C4-2B (cell line): ENCODE data around the gene FARP2.

Experiments used
- ZFX ChIP-seq: fragments of 450-650 bp; IDR thresholded peaks from 2 replicates; pipeline ENCODE4 v1.6.1; 2017
- TF ChIP-seq, protein P1 (sequence below): fragments of 450-650 bp; conservative IDR thresholded peaks from 2 replicates; pipeline ENCODE4 v1.5.1; 2017; ENCODE audit warnings: mild to moderate bottlenecking

DNA sequence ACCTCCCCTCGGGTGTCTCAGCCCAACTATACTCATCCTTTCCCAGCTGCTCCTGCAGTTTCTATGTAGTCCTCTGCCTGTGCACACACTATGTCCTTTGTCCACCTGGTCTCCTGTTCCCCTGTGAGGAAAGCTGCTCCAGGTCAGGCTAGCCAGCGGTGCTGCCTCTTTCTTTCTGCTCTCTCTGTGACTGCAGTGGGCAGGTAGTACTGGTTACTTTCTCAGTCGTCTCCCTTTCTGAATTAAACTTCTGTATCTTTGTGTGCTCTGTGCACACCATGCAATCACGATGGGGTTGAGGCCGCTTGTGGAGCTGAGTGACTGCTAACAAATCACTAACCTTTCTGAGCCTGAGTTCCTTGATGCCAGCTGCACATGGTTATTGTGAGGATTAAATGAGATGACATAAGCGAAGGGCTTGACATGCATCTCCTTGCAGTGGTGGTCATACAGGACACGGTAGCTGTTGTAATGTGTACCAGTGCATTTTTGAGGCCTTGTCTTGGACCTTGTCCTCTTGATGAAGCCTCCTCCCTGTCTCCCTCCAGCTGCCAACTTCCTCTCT, 3.5 kb downstream of the FARP2 start:
- TF ChIP-seq, protein P1, sequence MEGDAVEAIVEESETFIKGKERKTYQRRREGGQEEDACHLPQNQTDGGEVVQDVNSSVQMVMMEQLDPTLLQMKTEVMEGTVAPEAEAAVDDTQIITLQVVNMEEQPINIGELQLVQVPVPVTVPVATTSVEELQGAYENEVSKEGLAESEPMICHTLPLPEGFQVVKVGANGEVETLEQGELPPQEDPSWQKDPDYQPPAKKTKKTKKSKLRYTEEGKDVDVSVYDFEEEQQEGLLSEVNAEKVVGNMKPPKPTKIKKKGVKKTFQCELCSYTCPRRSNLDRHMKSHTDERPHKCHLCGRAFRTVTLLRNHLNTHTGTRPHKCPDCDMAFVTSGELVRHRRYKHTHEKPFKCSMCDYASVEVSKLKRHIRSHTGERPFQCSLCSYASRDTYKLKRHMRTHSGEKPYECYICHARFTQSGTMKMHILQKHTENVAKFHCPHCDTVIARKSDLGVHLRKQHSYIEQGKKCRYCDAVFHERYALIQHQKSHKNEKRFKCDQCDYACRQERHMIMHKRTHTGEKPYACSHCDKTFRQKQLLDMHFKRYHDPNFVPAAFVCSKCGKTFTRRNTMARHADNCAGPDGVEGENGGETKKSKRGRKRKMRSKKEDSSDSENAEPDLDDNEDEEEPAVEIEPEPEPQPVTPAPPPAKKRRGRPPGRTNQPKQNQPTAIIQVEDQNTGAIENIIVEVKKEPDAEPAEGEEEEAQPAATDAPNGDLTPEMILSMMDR: no peak
- no peak for TF ChIP-seq ZFX
